Measurements from ENCODE around the gene DOCK1. TPM values are rescaled to one million over a fixed set of nuclear protein-coding genes. Genes with fewer than 3 reads are reported as not detected.
"Not testable (repeated sequence)": the region's sequence is repeated elsewhere in the genome, so short reads cannot be mapped to it uniquely, and the experiment has no call there.

DOCK1 gene
- total RNA-seq, 2 experiments from 2014 or later: 0.22 to 0.29 TPM

- Mint-ChIP-seq H3K9me3 (peaks cover 7% of the 10 kb centered on the region), H3K4me1 (ENCODE audit: low read depth) (peaks cover 14% of the 10 kb centered on the region), H3K4me3 (no peak overlapping the region), H3K27ac (no peak overlapping the region), H3K27me3 (peaks cover 2% of the 10 kb centered on the region), H3K36me3 (no peaks in the 10 kb centered on the region)
- no peak for DNase-seq
- POLR2A ChIA-PET: no interaction called here
- CTCF ChIA-PET: no interaction called here
- intact Hi-C loops (cut with micrococcal nuclease): no loop called here
Measured at GRCh38 chr10:127298381-127298780, 393.2 kb downstream of the DOCK1 start.

- POLR2A ChIA-PET; intact Hi-C loops (cut with micrococcal nuclease); CTCF ChIA-PET; H3K4me1 Mint-ChIP-seq (ENCODE audit: low read depth); H3K9me3 Mint-ChIP-seq; H3K36me3 Mint-ChIP-seq; H3K27me3 Mint-ChIP-seq; H3K27ac Mint-ChIP-seq; H3K4me3 Mint-ChIP-seq; DNase-seq: not testable (repeated sequence)
Measured at GRCh38 chr10:127299192-127299591, 394.0 kb downstream of the DOCK1 start.

- intact Hi-C loops (cut with micrococcal nuclease): no loop called here
- Mint-ChIP-seq H3K4me3 (no peak overlapping the region), H3K27ac (no peak overlapping the region), H3K36me3 (no peaks in the 10 kb centered on the region), H3K9me3 (no peaks in the 10 kb centered on the region), H3K4me1 (ENCODE audit: low read depth) (peaks cover 4% of the 10 kb centered on the region), H3K27me3 (peaks cover 2% of the 10 kb centered on the region)
- POLR2A ChIA-PET: no interaction called here
- no peak for DNase-seq
- CTCF ChIA-PET: no interaction called here
Measured at GRCh38 chr10:127299956-127300689, 394.9 kb downstream of the DOCK1 start.

- no peak overlapping the region for H3K4me3 Mint-ChIP-seq
- CTCF ChIA-PET: no interaction called here
- intact Hi-C loops (cut with micrococcal nuclease): no loop called here
- H3K27ac Mint-ChIP-seq: no peak overlapping the region
- no peaks in the 10 kb centered on the region for H3K9me3 Mint-ChIP-seq
- no peaks in the 10 kb centered on the region for H3K36me3 Mint-ChIP-seq
- POLR2A ChIA-PET: no interaction called here
- DNase-seq: no peak
- peaks cover 2% of the 10 kb centered on the region for H3K27me3 Mint-ChIP-seq
- peaks cover 2% of the 10 kb centered on the region for H3K4me1 Mint-ChIP-seq (ENCODE audit: low read depth)
Measured at GRCh38 chr10:127300868-127301321, 395.7 kb downstream of the DOCK1 start.

- ChIA-PET CTCF (no interaction called here), POLR2A (no interaction called here)
- intact Hi-C loops (cut with micrococcal nuclease): no loop called here
- Mint-ChIP-seq H3K36me3 (no peaks in the 10 kb centered on the region), H3K27me3 (peaks cover under 1% of the 10 kb centered on the region), H3K27ac (no peak overlapping the region), H3K4me1 (ENCODE audit: low read depth) (no peaks in the 10 kb centered on the region), H3K4me3 (no peak overlapping the region), H3K9me3 (no peaks in the 10 kb centered on the region)
- no peak for DNase-seq
Measured at GRCh38 chr10:127302343-127302742, 397.1 kb downstream of the DOCK1 start.

GRCh38 chr10:127303105-127303504, 397.9 kb downstream of the DOCK1 start:
- CTCF ChIA-PET: no interaction called here
- no peaks in the 10 kb centered on the region for H3K27me3 Mint-ChIP-seq

GRCh38 chr10:127303746-127304145, 398.5 kb downstream of the DOCK1 start:
- Mint-ChIP-seq H3K27ac (no peak overlapping the region), H3K36me3 (no peaks in the 10 kb centered on the region), H3K27me3 (no peaks in the 10 kb centered on the region), H3K4me1 (ENCODE audit: low read depth) (no peaks in the 10 kb centered on the region), H3K9me3 (no peaks in the 10 kb centered on the region), H3K4me3 (no peak overlapping the region)
- DNase-seq: no peak
- intact Hi-C loops (cut with micrococcal nuclease): no loop called here
- ChIA-PET CTCF (no interaction called here), POLR2A (no interaction called here)

More at GRCh38 chr10:127303105-127303504, 397.9 kb downstream of the DOCK1 start:
- Mint-ChIP-seq H3K36me3 (no peaks in the 10 kb centered on the region), H3K27ac (no peak overlapping the region), H3K4me3 (no peak overlapping the region), H3K9me3 (no peaks in the 10 kb centered on the region), H3K4me1 (ENCODE audit: low read depth) (no peaks in the 10 kb centered on the region)
- no peak for DNase-seq
- POLR2A ChIA-PET: no interaction called here
- intact Hi-C loops (cut with micrococcal nuclease): no loop called here

- CTCF ChIA-PET: no interaction called here
- intact Hi-C loops (cut with micrococcal nuclease): no loop called here
Measured at GRCh38 chr10:127306479-127306878, 401.3 kb downstream of the DOCK1 start.

GRCh38 chr10:127307338-127307737, 402.1 kb downstream of the DOCK1 start:
- POLR2A ChIA-PET: no interaction called here
- no peaks in the 10 kb centered on the region for H3K27me3 Mint-ChIP-seq
- no peak overlapping the region for H3K4me3 Mint-ChIP-seq
- no peaks in the 10 kb centered on the region for H3K9me3 Mint-ChIP-seq
- H3K27ac Mint-ChIP-seq: no peak overlapping the region
- intact Hi-C loops (cut with micrococcal nuclease): no loop called here
- CTCF ChIA-PET: no interaction called here
- DNase-seq: no peak
- no peaks in the 10 kb centered on the region for H3K4me1 Mint-ChIP-seq (ENCODE audit: low read depth)
- H3K36me3 Mint-ChIP-seq: no peaks in the 10 kb centered on the region

More at GRCh38 chr10:127306479-127306878, 401.3 kb downstream of the DOCK1 start:
- DNase-seq: no peak
- POLR2A ChIA-PET: no interaction called here
- no peaks in the 10 kb centered on the region for H3K36me3 Mint-ChIP-seq
- H3K9me3 Mint-ChIP-seq: no peaks in the 10 kb centered on the region
- H3K4me1 Mint-ChIP-seq (ENCODE audit: low read depth): no peaks in the 10 kb centered on the region
- H3K27me3 Mint-ChIP-seq: no peaks in the 10 kb centered on the region
- no peak overlapping the region for H3K27ac Mint-ChIP-seq
- H3K4me3 Mint-ChIP-seq: no peak overlapping the region

GRCh38 chr10:127308031-127308430, 402.8 kb downstream of the DOCK1 start:
- ChIA-PET CTCF (no interaction called here), POLR2A (no interaction called here)
- no peaks in the 10 kb centered on the region for H3K36me3 Mint-ChIP-seq
- no peak for DNase-seq
- H3K4me3 Mint-ChIP-seq: no peak overlapping the region
- H3K4me1 Mint-ChIP-seq (ENCODE audit: low read depth): no peaks in the 10 kb centered on the region
- intact Hi-C loops (cut with micrococcal nuclease): no loop called here
- no peaks in the 10 kb centered on the region for H3K27me3 Mint-ChIP-seq
- H3K27ac Mint-ChIP-seq: no peak overlapping the region
- no peaks in the 10 kb centered on the region for H3K9me3 Mint-ChIP-seq

GRCh38 chr10:127309619-127310018, 404.4 kb downstream of the DOCK1 start:
- H3K4me1 Mint-ChIP-seq (ENCODE audit: low read depth); CTCF ChIA-PET; POLR2A ChIA-PET; intact Hi-C loops (cut with micrococcal nuclease); H3K9me3 Mint-ChIP-seq; H3K27ac Mint-ChIP-seq; H3K36me3 Mint-ChIP-seq; DNase-seq; H3K4me3 Mint-ChIP-seq; H3K27me3 Mint-ChIP-seq: not testable (repeated sequence)

- DNase-seq: no peak
- Mint-ChIP-seq H3K36me3 (no peaks in the 10 kb centered on the region), H3K4me1 (ENCODE audit: low read depth) (no peaks in the 10 kb centered on the region), H3K9me3 (no peaks in the 10 kb centered on the region), H3K27ac (no peak overlapping the region), H3K27me3 (no peaks in the 10 kb centered on the region), H3K4me3 (no peak overlapping the region)
- POLR2A ChIA-PET: no interaction called here
- CTCF ChIA-PET: no interaction called here
- intact Hi-C loops (cut with micrococcal nuclease): no loop called here
Measured at GRCh38 chr10:127310430-127310829, 405.2 kb downstream of the DOCK1 start.

- no peaks in the 10 kb centered on the region for H3K4me1 Mint-ChIP-seq (ENCODE audit: low read depth)
- CTCF ChIA-PET: no interaction called here
- intact Hi-C loops (cut with micrococcal nuclease): no loop called here
- POLR2A ChIA-PET: no interaction called here
- H3K9me3 Mint-ChIP-seq: no peaks in the 10 kb centered on the region
- H3K27me3 Mint-ChIP-seq: no peaks in the 10 kb centered on the region
- no peak for DNase-seq
- no peak overlapping the region for H3K27ac Mint-ChIP-seq
- H3K4me3 Mint-ChIP-seq: no peak overlapping the region
- no peaks in the 10 kb centered on the region for H3K36me3 Mint-ChIP-seq
Measured at GRCh38 chr10:127310923-127311322, 405.7 kb downstream of the DOCK1 start.
